ENCODE measurements around the gene NMD3.
"Not testable (repeated sequence)": the region's sequence is repeated elsewhere in the genome, so short reads cannot be mapped to it uniquely, and the experiment has no call there.

The NMD3 gene

DNA sequence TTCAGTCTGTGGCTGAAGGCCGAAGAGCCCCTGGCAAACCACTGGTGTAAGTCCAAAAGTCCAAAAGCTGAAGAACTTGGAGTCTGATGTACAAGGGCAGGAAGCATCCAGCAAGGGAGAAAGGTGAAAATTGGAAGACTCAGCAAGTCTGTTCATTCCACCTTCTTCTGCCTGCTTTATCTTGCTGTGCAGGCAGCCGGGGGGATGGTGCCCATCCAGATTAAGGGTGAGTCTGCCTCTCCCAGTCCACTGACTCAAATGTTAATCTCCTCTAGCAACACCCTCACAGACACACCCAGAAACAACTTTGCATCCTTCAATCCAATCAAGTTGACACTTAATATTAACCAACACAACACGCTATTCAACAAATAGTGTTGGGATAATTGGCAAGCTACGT lies 61.3 kb downstream of the NMD3 start:
- not testable (repeated sequence) for DNase-seq (ENCODE audit: low read depth)

DNA sequence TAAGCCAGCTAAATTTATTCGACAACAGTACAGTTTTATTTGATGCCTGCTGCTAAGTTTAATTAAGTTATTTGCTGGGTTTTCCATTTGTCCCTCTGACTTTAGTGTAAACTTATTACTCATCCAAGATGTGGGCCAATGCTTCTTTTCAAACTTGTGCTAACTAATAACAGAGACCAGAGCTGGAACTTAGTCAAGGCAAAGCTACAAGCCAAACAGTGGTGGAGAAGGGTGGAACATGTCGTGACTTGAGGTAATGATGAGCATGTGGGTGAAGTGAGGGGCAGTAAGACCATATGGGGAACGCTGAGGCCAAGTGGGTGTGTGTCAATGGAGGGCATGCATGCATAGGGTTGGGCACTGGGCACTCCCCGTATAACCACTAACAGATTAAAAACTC lies 63.9 kb downstream of the NMD3 start:
- no peak for DNase-seq (ENCODE audit: low read depth)

DNA sequence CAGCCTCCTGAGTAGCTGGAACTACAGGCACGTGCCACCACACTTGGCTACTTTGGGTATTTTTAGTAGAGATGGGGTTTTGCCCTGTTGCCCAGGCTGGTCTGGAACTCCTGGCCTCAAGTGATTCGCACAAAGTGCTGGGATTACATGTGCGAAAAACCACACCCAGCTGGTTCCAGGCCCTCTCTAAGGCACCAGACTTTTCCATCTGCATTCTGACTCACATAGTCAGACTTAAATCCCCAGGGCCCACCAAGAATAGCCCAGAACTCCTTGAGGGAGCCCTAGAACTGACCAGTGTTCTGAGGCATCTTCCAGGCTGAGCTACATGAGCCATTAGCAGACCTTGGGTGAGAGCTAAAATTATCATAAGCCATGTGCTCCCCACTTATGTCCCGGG lies 68.1 kb downstream of the NMD3 start:
- no peak for DNase-seq (ENCODE audit: low read depth)

DNA sequence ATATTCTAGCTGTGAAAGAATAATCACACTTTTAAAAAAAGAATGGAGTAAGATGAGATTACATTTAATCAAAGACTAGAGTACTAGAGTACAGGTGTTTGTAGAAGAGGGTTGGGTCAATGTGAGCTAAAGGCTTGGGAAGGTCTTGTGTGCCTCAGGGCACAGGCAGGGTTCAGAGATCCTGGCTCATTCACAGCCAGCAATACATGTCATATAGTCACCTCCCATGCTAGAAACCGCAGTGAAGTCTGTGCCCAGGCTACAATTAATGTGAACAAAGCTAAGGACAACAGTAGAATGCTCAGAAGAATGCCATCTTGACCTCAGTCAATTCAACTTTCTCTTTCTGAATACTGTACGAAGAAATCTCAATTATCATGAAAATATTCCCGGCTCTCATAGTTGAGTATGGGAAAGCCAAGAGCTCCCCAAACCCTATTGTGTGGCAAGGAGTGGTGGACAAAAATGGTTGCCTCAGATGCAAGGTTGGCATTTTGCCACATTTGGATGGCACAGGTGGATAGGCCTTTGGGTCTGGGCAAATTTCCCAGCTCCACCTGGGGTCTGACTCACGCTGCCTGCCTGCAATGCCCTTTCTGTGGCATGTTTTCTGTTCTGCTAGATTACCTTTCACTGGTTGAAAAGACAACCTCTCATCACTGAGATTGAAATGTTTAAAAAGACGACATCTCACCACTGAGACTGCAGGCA lies 70.2 kb downstream of the NMD3 start:
- DNase-seq (ENCODE audit: low read depth): no peak

DNA sequence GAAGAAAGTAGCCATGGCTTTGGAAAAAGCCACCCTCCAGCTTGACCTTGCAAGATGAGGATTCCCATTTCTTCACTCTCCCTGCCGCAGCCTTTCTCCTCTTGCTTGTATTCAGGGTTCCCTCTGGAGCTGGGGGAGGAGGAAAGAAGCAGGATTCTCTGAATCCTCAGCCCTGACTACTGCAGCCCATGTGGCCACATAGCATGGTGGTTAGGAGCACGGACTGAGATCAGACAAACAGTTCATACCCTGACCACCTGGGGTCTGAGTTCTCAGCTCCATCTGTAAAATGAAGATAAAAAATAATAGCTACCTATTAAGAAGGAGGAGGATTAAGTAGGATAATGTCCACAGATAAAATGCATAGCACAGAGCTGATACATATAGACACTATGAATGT lies 72.3 kb downstream of the NMD3 start:
- no peak for DNase-seq (ENCODE audit: low read depth)

DNA sequence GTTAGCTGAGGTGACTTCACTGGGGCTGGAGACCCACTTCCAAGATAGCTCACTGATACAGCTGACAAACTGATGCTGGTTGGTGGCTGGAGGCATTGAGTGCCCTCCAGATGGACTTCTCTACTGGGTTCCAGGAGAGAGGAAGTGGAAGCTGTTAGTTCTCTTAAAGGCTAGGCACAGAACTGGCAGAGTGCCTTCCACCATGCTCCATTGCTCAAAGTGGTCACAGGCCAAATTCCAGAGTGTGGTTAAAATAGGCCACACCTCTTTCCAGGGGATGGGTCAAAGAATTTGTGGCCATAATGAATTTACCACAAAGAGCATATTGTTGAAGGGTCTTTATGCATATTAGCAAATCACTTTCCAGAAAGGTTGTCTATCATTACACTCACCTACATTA lies 74.2 kb downstream of the NMD3 start:
- DNase-seq (ENCODE audit: low read depth): no peak

DNA sequence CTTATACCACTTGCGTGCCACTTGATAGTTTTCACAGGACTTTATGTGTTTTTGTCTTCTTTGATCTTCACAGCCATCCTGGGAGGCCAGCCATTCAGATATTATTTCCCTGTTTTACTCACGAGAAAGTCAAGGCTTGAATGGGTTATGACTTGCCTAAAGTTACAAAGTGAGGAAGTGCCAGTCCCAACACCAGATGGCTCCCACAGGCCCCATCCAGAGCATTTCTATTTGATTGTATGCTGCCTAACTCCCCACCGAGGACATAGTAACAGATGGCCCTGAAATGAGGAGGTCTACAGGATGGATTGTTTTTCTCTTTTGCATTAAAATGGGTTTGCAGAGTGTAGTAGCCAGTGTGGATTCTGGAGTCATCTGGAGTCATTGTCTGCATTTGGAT lies 75.7 kb downstream of the NMD3 start:
- no peak for DNase-seq (ENCODE audit: low read depth)
